Bronchial epithelial cell (primary cell): ENCODE measurements around the gene SEMA6C. TPM values are rescaled to one million over a fixed set of nuclear protein-coding genes. Genes with fewer than 3 reads are reported as not detected.

Experiments used
- DNase-seq: peaks from one replicate; pipeline ENCODE4 v3.0.0-alpha.2; 2010; ENCODE audit warnings: low read depth
- FAIRE-seq: peaks from 2 replicates; lab custom pipeline; 2011; peaks lifted over from hg19 to GRCh38; lab: Jason Lieb, UNC
- H3K27me3 ChIP-seq: 2 replicates; pipeline ENCODE4 v1.5.1; 2011; ENCODE audit warnings: low read length; ENCODE audit not compliant: control insufficient read depth, insufficient read depth
- H3K36me3 ChIP-seq: 2 replicates; pipeline ENCODE4 v1.5.1; 2011; ENCODE audit warnings: low read length; ENCODE audit not compliant: control insufficient read depth, insufficient read depth
- H3K4me3 ChIP-seq: 2 replicates; pipeline ENCODE4 v1.5.1; 2011; ENCODE audit warnings: mild to moderate bottlenecking, low read depth, low read length, control low read depth
- total RNA-seq: library from RNA; depleted of rRNA; stranded (reverse); fragments of >200 nt; gene quantifications from 2 replicates; pipeline ENCODE4 v1.2.1, GENCODE V29; 2014
- TF ChIP-seq, protein P1 (sequence below): IDR thresholded peaks from 2 replicates; pipeline ENCODE4 v1.5.1; 2011; ENCODE audit warnings: mild to moderate bottlenecking, moderate library complexity, low read length, control low read depth, inconsistent platforms; ENCODE audit not compliant: insufficient read depth, severe bottlenecking

The SEMA6C gene
- total RNA-seq, 1 donor from 2014 or later = 0.53 TPM

DNA sequence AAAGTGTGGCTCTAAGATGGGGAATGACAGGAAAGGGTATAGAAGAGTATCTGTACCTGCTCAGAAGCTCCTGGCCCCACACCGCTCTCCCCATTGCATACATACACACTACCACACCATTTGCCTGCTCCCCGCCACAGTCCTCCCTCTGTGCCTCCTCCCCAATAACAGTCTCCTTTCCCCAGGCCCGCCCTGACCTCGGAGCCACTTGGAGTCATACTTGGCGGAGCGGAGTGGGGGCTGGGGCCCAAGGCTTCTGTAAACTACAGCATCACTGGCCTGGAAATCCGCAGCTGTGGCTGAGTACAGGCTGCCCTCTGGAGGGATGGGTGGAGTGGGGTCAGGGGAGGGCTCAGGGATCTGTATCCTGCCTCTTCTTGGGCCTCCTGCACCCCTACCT lies 8.6 kb downstream of the SEMA6C start:
- FAIRE-seq (peak; percentile 52), DNase-seq (no peak)
- Histone ChIP-seq H3K27me3 (no peaks in the 10 kb centered on the region), H3K36me3 (no peaks in the 10 kb centered on the region), H3K4me3 (no peak overlapping the region)
- TF ChIP-seq, protein P1, sequence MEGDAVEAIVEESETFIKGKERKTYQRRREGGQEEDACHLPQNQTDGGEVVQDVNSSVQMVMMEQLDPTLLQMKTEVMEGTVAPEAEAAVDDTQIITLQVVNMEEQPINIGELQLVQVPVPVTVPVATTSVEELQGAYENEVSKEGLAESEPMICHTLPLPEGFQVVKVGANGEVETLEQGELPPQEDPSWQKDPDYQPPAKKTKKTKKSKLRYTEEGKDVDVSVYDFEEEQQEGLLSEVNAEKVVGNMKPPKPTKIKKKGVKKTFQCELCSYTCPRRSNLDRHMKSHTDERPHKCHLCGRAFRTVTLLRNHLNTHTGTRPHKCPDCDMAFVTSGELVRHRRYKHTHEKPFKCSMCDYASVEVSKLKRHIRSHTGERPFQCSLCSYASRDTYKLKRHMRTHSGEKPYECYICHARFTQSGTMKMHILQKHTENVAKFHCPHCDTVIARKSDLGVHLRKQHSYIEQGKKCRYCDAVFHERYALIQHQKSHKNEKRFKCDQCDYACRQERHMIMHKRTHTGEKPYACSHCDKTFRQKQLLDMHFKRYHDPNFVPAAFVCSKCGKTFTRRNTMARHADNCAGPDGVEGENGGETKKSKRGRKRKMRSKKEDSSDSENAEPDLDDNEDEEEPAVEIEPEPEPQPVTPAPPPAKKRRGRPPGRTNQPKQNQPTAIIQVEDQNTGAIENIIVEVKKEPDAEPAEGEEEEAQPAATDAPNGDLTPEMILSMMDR = no peak

DNA sequence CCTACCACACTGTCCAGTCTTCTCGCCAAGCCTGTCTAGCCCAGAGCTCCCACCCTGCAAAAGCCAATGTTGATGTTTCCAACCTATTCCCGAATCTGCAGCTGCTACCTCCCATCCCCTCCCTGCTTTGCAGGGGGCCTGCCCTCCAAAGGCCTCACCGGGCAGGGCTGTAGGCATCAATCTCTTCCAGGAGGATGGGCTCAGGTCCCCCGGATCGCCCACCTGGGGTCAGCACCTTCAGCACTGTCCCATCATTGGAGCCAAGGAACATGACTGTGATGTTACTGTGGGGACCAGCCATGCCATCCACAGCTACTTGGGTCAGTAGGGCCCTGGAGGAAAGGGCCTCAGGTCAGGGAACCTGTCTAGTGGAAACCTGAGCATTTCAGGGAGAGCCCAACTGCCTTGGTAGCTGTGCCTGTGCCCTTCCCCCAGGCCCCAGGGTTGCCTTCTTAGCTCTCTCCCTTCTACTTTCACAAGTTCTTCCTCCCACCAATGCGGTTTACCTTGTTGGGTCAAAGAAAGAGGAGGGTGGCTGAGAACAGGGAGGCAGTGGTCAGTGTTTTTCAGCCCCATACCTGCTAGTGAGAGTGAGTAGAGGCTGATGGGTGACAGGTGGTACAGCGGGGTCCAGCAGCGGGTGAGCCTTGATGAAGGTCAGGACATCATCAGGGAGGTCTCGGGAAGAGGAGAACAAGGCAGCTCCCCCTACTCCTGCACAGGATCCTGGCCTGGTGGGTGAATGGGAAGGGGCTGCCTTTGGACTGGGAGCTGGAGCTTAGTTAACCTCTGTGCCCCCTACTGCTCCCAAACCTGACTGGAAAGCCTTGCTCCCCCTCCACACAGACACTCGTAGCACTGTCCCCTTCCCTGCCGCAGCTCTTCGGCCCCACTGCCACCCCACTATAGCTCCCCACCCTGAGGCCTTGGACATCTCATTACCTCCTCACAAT lies 10.7 kb downstream of the SEMA6C start:
- no peak overlapping the region for H3K4me3 ChIP-seq
- no peak for FAIRE-seq
- TF ChIP-seq, protein P1 = no peak
- DNase-seq = no peak
- no peaks in the 10 kb centered on the region for H3K27me3 ChIP-seq
- H3K36me3 ChIP-seq = no peaks in the 10 kb centered on the region

DNA sequence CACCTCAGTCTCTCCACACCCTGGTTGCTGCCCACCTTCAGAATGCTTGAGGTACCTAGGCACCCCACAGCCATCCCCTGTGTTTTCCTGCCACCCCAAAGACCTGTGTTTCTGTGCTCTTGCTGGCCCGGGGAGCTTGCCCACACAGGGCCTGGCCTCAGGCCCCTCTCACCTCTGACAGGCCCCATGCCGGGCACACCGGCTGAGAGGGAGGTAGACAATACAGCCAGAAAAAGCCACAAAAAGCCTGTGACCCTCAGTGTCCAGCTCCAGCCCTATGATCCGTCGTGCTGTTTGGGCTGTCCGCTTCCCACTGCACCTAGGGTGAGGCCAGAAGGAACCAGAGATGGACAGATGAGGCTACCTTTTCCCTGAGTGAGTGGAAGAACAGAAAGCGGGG lies 11.4 kb downstream of the SEMA6C start:
- FAIRE-seq (no peak), DNase-seq (no peak)
- Histone ChIP-seq H3K36me3 (no peaks in the 10 kb centered on the region), H3K4me3 (no peak overlapping the region), H3K27me3 (no peaks in the 10 kb centered on the region)
- TF ChIP-seq, protein P1 = no peak

DNA sequence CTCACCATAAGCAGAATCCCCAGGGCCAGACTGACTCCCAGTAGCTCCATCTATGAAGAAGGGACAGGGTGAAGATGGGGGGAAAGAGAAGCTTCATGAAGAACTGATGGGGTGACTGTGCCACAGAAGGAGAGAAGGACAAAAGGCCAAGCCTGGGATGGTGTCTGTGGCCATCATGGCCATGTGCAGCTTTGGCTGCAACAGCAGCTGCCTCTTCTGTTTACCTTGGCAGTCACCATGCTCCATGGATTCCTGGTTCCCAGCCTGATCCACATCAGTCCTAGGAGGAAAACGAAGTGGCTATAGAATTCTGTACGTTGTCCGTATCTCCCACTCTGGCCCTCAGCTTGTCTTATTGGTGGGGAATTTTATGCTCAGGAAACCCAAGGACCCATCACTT lies 12.0 kb downstream of the SEMA6C start:
- TF ChIP-seq, protein P1 = no peak
- FAIRE-seq = no peak
- H3K36me3 ChIP-seq = no peaks in the 10 kb centered on the region
- DNase-seq = no peak
- H3K27me3 ChIP-seq = no peaks in the 10 kb centered on the region
- no peak overlapping the region for H3K4me3 ChIP-seq

DNA sequence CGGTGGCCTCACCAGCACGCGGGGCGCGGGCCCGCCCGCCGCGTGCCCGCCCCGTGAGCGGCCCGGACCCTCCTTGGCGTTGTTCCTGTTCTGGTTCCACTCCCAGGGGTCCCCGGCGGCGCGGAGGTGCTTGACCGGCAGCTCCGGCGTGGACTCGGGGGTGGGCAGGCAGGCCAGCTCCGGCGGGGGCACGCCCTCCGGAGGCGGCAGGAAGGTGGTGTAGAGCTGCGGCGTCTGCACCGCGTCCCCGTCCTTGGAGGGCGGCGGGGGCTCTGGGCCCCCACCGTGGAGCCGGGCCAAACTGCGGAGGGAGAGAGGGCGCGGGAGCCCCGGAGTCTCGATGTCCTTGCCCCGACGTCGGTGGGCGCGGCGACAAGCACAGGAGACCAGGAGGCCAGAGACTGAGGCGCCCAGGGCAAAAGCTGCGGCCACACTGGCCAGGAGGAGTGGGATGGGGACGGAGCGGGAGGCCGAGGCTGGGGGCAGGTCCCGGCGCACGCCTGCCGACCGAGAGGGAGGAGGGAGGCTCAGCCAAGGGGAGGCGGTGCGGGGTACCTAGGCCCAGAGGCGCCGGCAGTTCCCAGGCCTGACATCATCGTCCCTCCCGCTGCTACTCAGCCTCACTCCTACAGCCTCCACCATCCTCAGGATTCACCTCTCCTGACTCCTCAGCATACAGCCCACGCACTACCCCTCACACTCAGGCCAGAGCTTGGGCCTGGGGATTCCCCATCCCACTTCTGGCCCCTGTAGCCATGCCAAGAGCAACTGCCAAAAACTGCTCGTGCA lies 13.2 kb downstream of the SEMA6C start:
- no peak for DNase-seq
- TF ChIP-seq, protein P1 = no peak
- Histone ChIP-seq H3K27me3 (no peaks in the 10 kb centered on the region), H3K36me3 (no peaks in the 10 kb centered on the region), H3K4me3 (no peak overlapping the region)
- no peak for FAIRE-seq
